ENCODE measurements around the gene NINL.

DNA sequence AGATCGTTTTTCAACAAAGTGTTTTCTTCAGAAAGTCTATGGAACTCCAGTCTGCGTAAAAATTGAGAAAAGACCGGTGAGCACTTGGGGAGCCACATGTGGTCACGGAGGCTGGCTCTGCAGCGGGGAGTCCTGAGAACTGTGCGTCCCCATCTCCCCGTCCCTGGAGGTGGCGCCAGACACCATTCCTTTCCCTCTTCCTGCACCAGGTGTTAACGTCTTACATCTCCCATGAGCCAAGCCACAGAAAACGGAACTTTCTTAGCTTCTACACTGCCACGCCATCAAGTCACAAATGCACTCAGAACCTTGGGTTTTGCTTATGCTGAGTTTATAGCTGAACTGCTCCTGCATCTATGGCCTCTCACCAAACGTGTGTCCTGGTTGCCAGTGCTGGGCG lies 115.3 kb downstream of the NINL start:
- TF ChIP-seq POLR2AphosphoS5 (IDR thresholded peaks at IDR 0.05), result no peak
- TF ChIP-seq, protein P1, sequence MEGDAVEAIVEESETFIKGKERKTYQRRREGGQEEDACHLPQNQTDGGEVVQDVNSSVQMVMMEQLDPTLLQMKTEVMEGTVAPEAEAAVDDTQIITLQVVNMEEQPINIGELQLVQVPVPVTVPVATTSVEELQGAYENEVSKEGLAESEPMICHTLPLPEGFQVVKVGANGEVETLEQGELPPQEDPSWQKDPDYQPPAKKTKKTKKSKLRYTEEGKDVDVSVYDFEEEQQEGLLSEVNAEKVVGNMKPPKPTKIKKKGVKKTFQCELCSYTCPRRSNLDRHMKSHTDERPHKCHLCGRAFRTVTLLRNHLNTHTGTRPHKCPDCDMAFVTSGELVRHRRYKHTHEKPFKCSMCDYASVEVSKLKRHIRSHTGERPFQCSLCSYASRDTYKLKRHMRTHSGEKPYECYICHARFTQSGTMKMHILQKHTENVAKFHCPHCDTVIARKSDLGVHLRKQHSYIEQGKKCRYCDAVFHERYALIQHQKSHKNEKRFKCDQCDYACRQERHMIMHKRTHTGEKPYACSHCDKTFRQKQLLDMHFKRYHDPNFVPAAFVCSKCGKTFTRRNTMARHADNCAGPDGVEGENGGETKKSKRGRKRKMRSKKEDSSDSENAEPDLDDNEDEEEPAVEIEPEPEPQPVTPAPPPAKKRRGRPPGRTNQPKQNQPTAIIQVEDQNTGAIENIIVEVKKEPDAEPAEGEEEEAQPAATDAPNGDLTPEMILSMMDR (IDR thresholded peaks at IDR 0.05), result no peak
